Adrenal gland (tissue), 12 donors: ENCODE measurements around the gene CANX. TPM values are rescaled to one million over a fixed set of nuclear protein-coding genes. Genes with fewer than 3 reads are reported as not detected.

Experiments
- DNase-seq, 7 donors: peaks; one replicate each; pipeline ENCODE4 v3.0.0-alpha.2; 2019 to 2020
- H3K27ac ChIP-seq, 5 donors: fragments of 200-600 bp; sonication (generic) in 4 of 5; 1 replicate in 3 of 5; 2 replicates in 2 of 5; pipeline versions ENCODE4 v1.5.1 to v1.8.0; 2016 to 2020; ENCODE audit warnings: mild to moderate bottlenecking in 1 of 5
- H3K27me3 ChIP-seq: fragments of 200-600 bp; 2 replicates; pipeline ENCODE4 v1.8.0; 2021
- H3K36me3 ChIP-seq, 2 donors: fragments of 200-600 bp; replicated peaks in 1 of 2; 1 replicate in 1 of 2; 2 replicates in 1 of 2; pipeline versions ENCODE4 v1.5.1 to v1.8.0; 2018 to 2022
- H3K4me1 ChIP-seq, 2 donors: fragments of 200-600 bp; replicated peaks in 1 of 2; 1 replicate in 1 of 2; 2 replicates in 1 of 2; pipeline versions ENCODE4 v1.5.1 to v1.8.0; 2018 to 2021
- H3K4me3 ChIP-seq, 4 donors: fragments of 200-600 bp; sonication (generic) in 3 of 4; one replicate each; pipeline ENCODE4 v1.5.1; 2016 to 2018
- H3K9me3 ChIP-seq, 3 donors: fragments of 200-600 bp; sonication (generic) in 1 of 3; replicated peaks in 1 of 3; 1 replicate in 2 of 3; 2 replicates in 1 of 3; pipeline versions ENCODE4 v1.5.1 to v1.8.0; 2016 to 2021
- POLR2A ChIP-seq, 2 donors: fragments of 450-650 bp; IDR thresholded peaks; one replicate each; pipeline ENCODE4 v1.6.1; 2017; ENCODE audit warnings: antibody characterized with exemption in 2 of 2, mild to moderate bottlenecking in 2 of 2, moderate library complexity in 1 of 2
- WGBS, 4 donors: extraction: QIAGEN DNeasy Blood & Tissue Kit in 2 of 4; methylation state at CpG; one replicate each; pipeline versions ENCODE4 v1.1.5 to v1.1.7; 2013 to 2017; 5-methylcytosine and 5-hydroxymethylcytosine counted together
- intact Hi-C, 2 donors: fragments of 100-400 bp; cut with DNase I; formaldehyde crosslinking; loops; one replicate each; pipeline versions ENCODE4 v1.14.1 to v1.15.0; 2022 to 2023
- polyA plus RNA-seq, 3 donors: library from polyadenylated mRNA; stranded (reverse); fragments of 200-250 nt in 2 of 3; fragments of 350-450 nt in 1 of 3; fragmentation: Illumina TruSeq in 1 of 3; extraction: RNeasy Lipid Tissue Mini Kit (QIAGEN cat#74804) in 1 of 3; gene quantifications; one replicate each; pipeline ENCODE4 v1.2.3, GENCODE V29; 2013 to 2014
- total RNA-seq, 9 donors: library from RNA; depleted of rRNA in 4 of 9; stranded (reverse); fragments of >200 nt in 4 of 9; fragments of 120-200 nt in 1 of 9; fragmentation: NEBNext Ultra II Directional in 1 of 9; extraction: Animal tissue kit (Norgen Biotek cat#: 25700) in 1 of 9; gene quantifications; one replicate each; pipeline versions ENCODE4 v1.1.0 to v1.2.4, GENCODE V29; 2013 to 2023
- TF ChIP-seq, protein P1 (sequence below), 6 experiments: fragments of 450-650 bp in 4 of 6; fragments of 200-600 bp in 2 of 6; sonication (generic) in 1 of 6; IDR thresholded peaks; 1 replicate in 5 of 6; 2 replicates in 1 of 6; pipeline versions ENCODE4 v1.5.1 to v1.8.0; 2016 to 2021; ENCODE audit warnings: antibody characterized with exemption in 6 of 6, mild to moderate bottlenecking in 2 of 6, moderate library complexity in 1 of 6
- donor health status: healthy with polysubstance abuse.
- donor health status: Bipolar disorder and iron deficiency.
- donor health status: DM: yes; HTN: yes; CAD: no.
- donor health status: DM: no; HTN: no; CAD: no.
- donor health status: DM: no; HTN: no; CAD: no.
- donor health status: DM: yes; HTN: yes; CAD: no.

Gene CANX
- total and polyA plus RNA-seq, 12 donors: 80.0 to 1,022 (median 394) TPM

DNA sequence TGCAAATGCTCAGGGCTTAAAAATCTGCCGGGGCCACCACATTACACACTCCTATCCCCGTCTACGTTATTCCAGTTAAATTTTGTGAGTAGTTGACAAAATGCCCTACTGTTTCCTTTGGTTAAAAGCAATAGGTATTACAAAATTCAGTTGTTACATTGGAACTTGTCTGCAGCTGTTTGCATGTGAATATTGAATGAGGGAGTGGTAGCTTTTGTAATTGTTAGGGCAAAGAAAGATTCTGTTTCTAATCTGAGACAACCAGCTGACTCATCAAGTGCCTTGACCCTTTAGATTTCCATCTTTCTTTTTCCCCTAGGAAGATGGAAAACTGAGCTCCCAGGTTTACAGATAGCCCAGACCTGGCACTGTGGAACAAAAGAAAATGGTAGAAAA lies 64.0 kb downstream of the CANX start:
- peak overlapping the region in 4 of 5 donors; percentile 16 to 86 (median 70) for H3K27ac ChIP-seq
- no peaks in the 10 kb centered on the region for H3K9me3 ChIP-seq
- peaks cover 0 to 19% of the 10 kb centered on the region in 2 donors for H3K36me3 ChIP-seq
- intact Hi-C loops: loop anchor here in 1 of 2 donors (5.0 kb wide), 1 partner anchor 35 kb away; no protein-coding TSS in a partner anchor
- no peak for DNase-seq
- peaks cover 46 to 83% of the 10 kb centered on the region in 2 donors for H3K4me1 ChIP-seq
- TF ChIP-seq, protein P1, sequence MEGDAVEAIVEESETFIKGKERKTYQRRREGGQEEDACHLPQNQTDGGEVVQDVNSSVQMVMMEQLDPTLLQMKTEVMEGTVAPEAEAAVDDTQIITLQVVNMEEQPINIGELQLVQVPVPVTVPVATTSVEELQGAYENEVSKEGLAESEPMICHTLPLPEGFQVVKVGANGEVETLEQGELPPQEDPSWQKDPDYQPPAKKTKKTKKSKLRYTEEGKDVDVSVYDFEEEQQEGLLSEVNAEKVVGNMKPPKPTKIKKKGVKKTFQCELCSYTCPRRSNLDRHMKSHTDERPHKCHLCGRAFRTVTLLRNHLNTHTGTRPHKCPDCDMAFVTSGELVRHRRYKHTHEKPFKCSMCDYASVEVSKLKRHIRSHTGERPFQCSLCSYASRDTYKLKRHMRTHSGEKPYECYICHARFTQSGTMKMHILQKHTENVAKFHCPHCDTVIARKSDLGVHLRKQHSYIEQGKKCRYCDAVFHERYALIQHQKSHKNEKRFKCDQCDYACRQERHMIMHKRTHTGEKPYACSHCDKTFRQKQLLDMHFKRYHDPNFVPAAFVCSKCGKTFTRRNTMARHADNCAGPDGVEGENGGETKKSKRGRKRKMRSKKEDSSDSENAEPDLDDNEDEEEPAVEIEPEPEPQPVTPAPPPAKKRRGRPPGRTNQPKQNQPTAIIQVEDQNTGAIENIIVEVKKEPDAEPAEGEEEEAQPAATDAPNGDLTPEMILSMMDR (IDR thresholded peaks at IDR 0.05): no peak
- peak in 1 of 2 donors; percentile 18 for TF ChIP-seq POLR2A (IDR thresholded peaks at IDR 0.05)
- no peak overlapping the region for H3K4me3 ChIP-seq
- H3K27me3 ChIP-seq: no peaks in the 10 kb centered on the region
- WGBS, 4 donors: 14 to 22% (median 19%) methylated on average over 3 of the region's 3 CpGs

DNA sequence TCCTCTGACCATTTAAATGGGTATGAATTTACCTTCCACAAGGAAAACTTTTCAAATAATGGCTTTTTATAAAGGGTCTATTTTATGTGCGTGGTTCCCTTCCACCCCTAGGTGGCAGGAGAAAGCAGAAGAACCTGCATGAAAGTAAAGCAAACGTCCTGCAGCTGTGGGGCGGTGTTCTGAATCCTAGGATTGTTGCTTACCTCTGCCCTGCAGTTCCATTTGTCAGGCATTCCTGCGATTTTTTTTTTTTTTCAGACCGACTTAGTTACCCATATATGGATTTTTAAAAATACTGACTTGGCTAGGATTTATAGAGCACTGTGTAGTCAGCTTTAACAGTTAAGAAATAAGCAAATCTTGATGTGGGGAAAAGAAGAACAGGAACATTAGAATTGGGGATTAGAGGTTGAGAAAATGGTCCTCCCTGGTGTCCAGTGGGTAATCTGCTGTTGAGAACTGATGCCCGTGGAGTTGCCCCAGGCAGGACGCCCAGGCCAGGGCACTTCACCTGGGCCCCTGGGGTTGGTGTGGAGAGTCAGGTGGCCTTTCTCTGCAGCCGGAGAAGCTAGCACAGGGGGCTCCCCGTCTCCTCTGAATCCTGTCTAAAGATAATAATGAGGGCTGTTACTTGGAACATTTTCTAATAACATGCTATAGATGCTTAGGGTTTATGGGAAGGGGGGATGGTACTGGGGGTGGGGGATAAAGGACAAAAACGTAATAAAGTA lies 64.6 kb downstream of the CANX start:
- TF ChIP-seq, protein P1 (IDR thresholded peaks at IDR 0.05): peak; percentile 86 to 96 (median 90)
- TF ChIP-seq POLR2A (IDR thresholded peaks at IDR 0.05): no peak
- Histone ChIP-seq H3K4me1 (peaks cover 46 to 78% of the 10 kb centered on the region in 2 donors), H3K9me3 (no peaks in the 10 kb centered on the region), H3K4me3 (peak overlapping the region in 1 of 4 donors; percentile 21), H3K36me3 (peaks cover 0 to 22% of the 10 kb centered on the region in 2 donors), H3K27me3 (no peaks in the 10 kb centered on the region), H3K27ac (peak overlapping the region in 4 of 5 donors; percentile 29 to 86 (median 70))
- 15 to 23% (median 18%) methylated on average over 10 of the region's 10 CpGs for WGBS, 4 donors
- intact Hi-C loops: loop anchor here in 1 of 2 donors (5.0 kb wide), 1 partner anchor 34 kb away; no protein-coding TSS in a partner anchor
- DNase-seq: peak; percentile 68 to 91 (median 80)

DNA sequence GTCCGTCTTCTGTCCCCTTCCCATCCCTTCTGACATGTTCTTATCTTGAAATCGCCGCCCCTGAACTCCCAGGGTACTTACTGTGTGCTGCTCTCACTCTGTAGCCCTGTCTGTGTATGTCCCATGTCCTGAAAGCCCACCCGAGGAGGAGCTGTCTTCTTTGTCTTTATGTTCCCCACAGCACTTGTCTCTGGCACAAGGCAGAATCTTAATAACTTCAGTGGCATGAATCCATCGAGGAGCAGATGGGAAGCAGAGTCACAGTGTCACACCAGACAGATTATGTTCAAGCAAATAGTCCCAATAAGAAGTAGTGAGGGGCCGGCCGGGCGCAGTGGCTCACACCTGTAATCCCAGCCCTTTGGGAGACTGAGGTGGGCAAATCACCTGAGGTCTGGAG lies 65.3 kb downstream of the CANX start:
- Histone ChIP-seq H3K4me3 (no peak overlapping the region), H3K4me1 (peaks cover 46 to 81% of the 10 kb centered on the region in 2 donors), H3K36me3 (peaks cover 0 to 29% of the 10 kb centered on the region in 2 donors), H3K27me3 (no peaks in the 10 kb centered on the region), H3K9me3 (no peaks in the 10 kb centered on the region), H3K27ac (peak overlapping the region in 4 of 5 donors; percentile 29 to 86 (median 66))
- DNase-seq: no peak
- WGBS, 4 donors: 65 to 70% (median 67%) methylated on average over 8 of the region's 8 CpGs
- TF ChIP-seq, protein P1 (IDR thresholded peaks at IDR 0.05): no peak
- intact Hi-C loops: loop anchor here in 1 of 2 donors (5.0 kb wide), 1 partner anchor 33 kb away; no protein-coding TSS in a partner anchor

DNA sequence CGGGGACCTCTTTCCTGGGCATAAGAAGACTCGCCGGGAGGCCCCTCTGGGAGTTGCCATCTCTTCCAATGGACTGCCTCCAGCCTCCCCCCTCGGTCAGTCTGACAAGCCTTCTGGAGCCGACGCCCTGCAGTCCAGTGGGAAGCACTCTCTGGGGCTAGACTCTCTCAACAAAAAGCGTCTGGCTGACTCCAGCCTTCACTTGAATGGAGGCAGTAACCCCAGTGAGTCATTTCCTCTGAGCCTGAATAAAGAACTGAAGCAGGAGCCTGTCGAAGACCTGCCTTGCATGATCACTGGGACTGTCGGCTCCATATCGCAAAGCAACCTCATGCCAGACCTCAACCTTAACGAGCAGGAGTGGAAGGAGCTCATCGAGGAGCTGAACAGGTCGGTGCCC lies 66.6 kb downstream of the CANX start:
- intact Hi-C loops: no loop called here
- H3K4me1 ChIP-seq: peaks cover 46 to 70% of the 10 kb centered on the region in 2 donors

More for the DNA sequence above, 66.6 kb downstream of the CANX start:
- TF ChIP-seq, protein P1 (IDR thresholded peaks at IDR 0.05): no peak
- Histone ChIP-seq H3K9me3 (no peaks in the 10 kb centered on the region), H3K27ac (peak overlapping the region in 3 of 5 donors; percentile 31 to 80 (median 63)), H3K4me3 (no peak overlapping the region), H3K36me3 (peaks cover 0 to 42% of the 10 kb centered on the region in 2 donors), H3K27me3 (no peaks in the 10 kb centered on the region)
- 37 to 55% (median 41%) methylated on average over 11 to 13 of the region's 13 CpGs for WGBS, 4 donors
- DNase-seq: peak in 4 of 7 donors; percentile 37 to 51 (median 42)
